B cell (primary cell): ENCODE measurements around the gene CLIP1. TPM values are rescaled to one million over a fixed set of nuclear protein-coding genes. Genes with fewer than 3 reads are reported as not detected.
A peak's percentile ranks its signal among the peaks of the same experiment; 100 is the strongest.

Experiments used
- ATAC-seq: fragments of 200-7000 bp; cut with Tn5 transposase; one replicate; pipeline ENCODE4 v1.10.0; 2021; ENCODE audit warnings: low read depth, mild to moderate bottlenecking, moderate number of reproducible peaks, moderate library complexity
- CTCF ChIA-PET: fragments of 350-600 bp; sonication (Branson Sonifier 250); formaldehyde crosslinking; loops from one replicate; lab custom pipeline; 2021; ENCODE audit warnings: antibody characterized with exemption, inconsistent platforms; lab: Charles Lee
- POLR2A ChIA-PET: fragments of 350-600 bp; sonication (Branson Sonifier 250); formaldehyde crosslinking; loops from one replicate; lab custom pipeline; 2021; ENCODE audit warnings: antibody characterized with exemption; lab: Charles Lee
- DNase-seq: peaks from one replicate; pipeline ENCODE4 v3.0.0; 2013
- H2AFZ ChIP-seq: 2 replicates; pipeline ENCODE4 v1.6.1; 2012; ENCODE audit warnings: mild to moderate bottlenecking, low read depth, low read length; ENCODE audit not compliant: insufficient read depth, poor library complexity, severe bottlenecking
- H3K27ac ChIP-seq, 2 donors: 1 replicate in 1 of 2; 2 replicates in 1 of 2; pipeline ENCODE4 v1.5.1; 2012 to 2013; ENCODE audit warnings: low read length in 2 of 2, mild to moderate bottlenecking in 2 of 2, moderate library complexity in 1 of 2
- H3K27me3 ChIP-seq, 4 experiments: fragments of 200-600 bp in 1 of 4; sonication (generic) in 1 of 4; replicated peaks in 1 of 4; 1 replicate in 2 of 4; 2 replicates in 2 of 4; pipeline versions ENCODE4 v1.6.1 to v1.7.0; 2013 to 2016; ENCODE audit warnings: low read length in 3 of 4, mild to moderate bottlenecking in 2 of 4, mixed read lengths in 1 of 4, moderate library complexity in 1 of 4; ENCODE audit not compliant: insufficient read depth in 4 of 4, control insufficient read depth in 3 of 4; ENCODE audit errors: control extremely low read depth in 1 of 4
- H3K36me3 ChIP-seq, 2 experiments: replicated peaks in 1 of 2; 1 replicate in 1 of 2; 2 replicates in 1 of 2; pipeline versions ENCODE4 v1.6.1 to v1.7.1; 2013; ENCODE audit warnings: low read length in 1 of 2; ENCODE audit not compliant: insufficient read depth in 2 of 2, control insufficient read depth in 1 of 2; ENCODE audit errors: control extremely low read depth in 1 of 2, extremely low read depth in 1 of 2
- H3K4me1 ChIP-seq, 2 donors: fragments of 200-600 bp in 1 of 2; sonication (generic) in 1 of 2; 1 replicate in 1 of 2; 2 replicates in 1 of 2; pipeline versions ENCODE4 v1.5.1 to v1.6.1; 2013 to 2017; ENCODE audit warnings: low read length in 2 of 2; ENCODE audit not compliant: control insufficient read depth in 2 of 2, insufficient read depth in 2 of 2
- H3K4me2 ChIP-seq: replicated peaks from 2 replicates; pipeline ENCODE3; 2012; ENCODE audit warnings: mild to moderate bottlenecking, low read depth, low read length; ENCODE audit not compliant: poor library complexity, severe bottlenecking
- H3K4me3 ChIP-seq, 5 experiments: fragments of 200-600 bp in 1 of 5; sonication (generic) in 1 of 5; 1 replicate in 3 of 5; 2 replicates in 2 of 5; pipeline versions ENCODE4 v1.5.1 to v1.7.0; 2011 to 2016; ENCODE audit warnings: low read length in 4 of 5, mild to moderate bottlenecking in 4 of 5, low read depth in 2 of 5, control low read depth in 1 of 5, moderate library complexity in 1 of 5; ENCODE audit not compliant: insufficient read depth in 1 of 5; ENCODE audit errors: control extremely low read depth in 1 of 5, extremely low read depth in 1 of 5
- H3K79me2 ChIP-seq: fragments of 200-600 bp; sonication (generic); one replicate; pipeline ENCODE4 v1.6.0; 2016; ENCODE audit warnings: low read length; ENCODE audit not compliant: control insufficient read depth, insufficient read depth
- H3K9ac ChIP-seq: fragments of 200-600 bp; sonication (generic); 2 replicates; pipeline ENCODE4 v1.6.1; 2017; ENCODE audit warnings: mild to moderate bottlenecking, low read length, moderate library complexity
- H3K9me3 ChIP-seq, 3 donors: one replicate each; pipeline versions ENCODE4 v1.6.1 to v1.7.1; 2013; ENCODE audit warnings: low read length in 2 of 3; ENCODE audit not compliant: control insufficient read depth in 2 of 3, insufficient read depth in 1 of 3; ENCODE audit errors: control extremely low read depth in 1 of 3
- H4K20me1 ChIP-seq: 2 replicates; pipeline ENCODE4 v1.6.0; 2012; ENCODE audit warnings: mild to moderate bottlenecking, low read length; ENCODE audit not compliant: insufficient read depth, control insufficient read depth, poor library complexity, severe bottlenecking
- H3K27ac Mint-ChIP-seq: one replicate; pipeline ENCODE4 v1.8.0; 2021; ENCODE audit warnings: mixed read lengths
- H3K27me3 Mint-ChIP-seq: one replicate; pipeline ENCODE4 v1.8.0; 2021; ENCODE audit warnings: mixed read lengths
- H3K4me1 Mint-ChIP-seq: one replicate; pipeline ENCODE4 v1.8.0; 2021; ENCODE audit warnings: mixed read lengths
- H3K4me3 Mint-ChIP-seq: one replicate; pipeline ENCODE4 v1.8.0; 2021; ENCODE audit warnings: mixed read lengths
- H3K9me3 Mint-ChIP-seq: one replicate; pipeline ENCODE4 v1.8.0; 2022; ENCODE audit warnings: mixed read lengths; ENCODE audit not compliant: insufficient read depth
- CTCF ChIP-seq: fragments of 200-600 bp; IDR thresholded peaks from one replicate; pipeline ENCODE4 v1.8.0; 2022; ENCODE audit warnings: antibody characterized with exemption, mild to moderate bottlenecking
- EZH2 ChIP-seq: IDR thresholded peaks from 2 replicates; pipeline ENCODE4 v1.6.1; 2012; ENCODE audit warnings: borderline replicate concordance, low read depth, mild to moderate bottlenecking, moderate library complexity, low read length; ENCODE audit not compliant: insufficient read depth, poor library complexity, severe bottlenecking
- WGBS: methylation state at CpG from one replicate; pipeline ENCODE4 v1.1.5; 2013; ENCODE audit warnings: missing lambda C conversion rate; ENCODE audit not compliant: insufficient coverage; 5-methylcytosine and 5-hydroxymethylcytosine counted together
- intact Hi-C: fragments of 100-400 bp; cut with micrococcal nuclease; formaldehyde crosslinking; loops from one replicate; pipeline ENCODE4 v1.10.0; 2022
- polyA plus RNA-seq: library from polyadenylated mRNA; depleted of rRNA; stranded (reverse); fragments of >200 nt; gene quantifications from 2 replicates; pipeline ENCODE4 v1.2.3, GENCODE V29; 2012
- total RNA-seq, 2 donors: library from RNA; stranded (reverse); fragments of 120-200 nt in 1 of 2; gene quantifications; 1 replicate in 1 of 2; 2 replicates in 1 of 2; pipeline versions ENCODE4 v1.2.3 to v1.2.4, GENCODE V29; 2013 to 2022

CLIP1 gene
- total and polyA plus RNA-seq, 2 donors (not counting 1 experiment from before 2014, with no cell fraction given): 17.0 to 64.9 TPM

- H3K4me1 Mint-ChIP-seq: peaks cover 40% of the 10 kb centered on the region
- TF ChIP-seq EZH2 (no peak), CTCF (no peak)
- H3K36me3 ChIP-seq: no peaks in the 10 kb centered on the region
- peak overlapping the region; percentile 39 for H3K9ac ChIP-seq
- H3K4me3 Mint-ChIP-seq: peak overlapping the region; percentile 67
- no peaks in the 10 kb centered on the region for H3K9me3 Mint-ChIP-seq
- CTCF ChIA-PET: interaction anchor here (0.9 to 4.1 kb wide), 6 partner anchors 9 to 58 kb away, joined by 3 to 17 read pairs (median 4); partner anchors contain the start of gene CLIP1
- H3K4me1 ChIP-seq: peaks cover 22 to 33% of the 10 kb centered on the region in 2 donors
- no peak overlapping the region for H3K4me3 ChIP-seq
- peaks cover 86% of the 10 kb centered on the region for H3K79me2 ChIP-seq
- no peaks in the 10 kb centered on the region for H4K20me1 ChIP-seq
- WGBS: 78% methylated on average over 1 of the region's 4 CpGs
- intact Hi-C loops: loop anchor here (1.0 kb wide), 1 partner anchor 8 kb away; no protein-coding TSS in a partner anchor
- POLR2A ChIA-PET: interaction anchor here (1.4 kb wide), 2 partner anchors 8 to 13 kb away, joined by 4 to 6 read pairs; no protein-coding TSS in a partner anchor
- ATAC-seq (no peak), DNase-seq (no peak)
- H3K9me3 ChIP-seq: no peaks in the 10 kb centered on the region
- no peaks in the 10 kb centered on the region for H3K27me3 ChIP-seq
- peak overlapping the region; percentile 3 for H2AFZ ChIP-seq
- peak overlapping the region; percentile 24 to 43 for H3K27ac ChIP-seq
- no peaks in the 10 kb centered on the region for H3K27me3 Mint-ChIP-seq
- H3K27ac Mint-ChIP-seq: peak overlapping the region; percentile 39
- peak overlapping the region; percentile 46 for H3K4me2 ChIP-seq
These were observed 9.5 kb downstream of the CLIP1 start for GRCh38 chr12:122412851-122413433.

GRCh38 chr12:122411537-122411936 is 10.9 kb downstream of the CLIP1 start:
- WGBS: no CpG with 5 or more reads among the region's 3 CpGs
- CTCF ChIA-PET: interaction anchor here (1.3 to 1.5 kb wide), 2 partner anchors 10 to 12 kb away, joined by 6 to 7 read pairs; partner anchors contain the start of gene CLIP1
- intact Hi-C loops: no loop called here
- peaks cover 42% of the 10 kb centered on the region for H3K4me1 Mint-ChIP-seq
- no peak overlapping the region for H3K4me3 ChIP-seq
- POLR2A ChIA-PET: interaction anchor here (1.4 kb wide), 1 partner anchor 10 kb away, joined by 6 read pairs; no protein-coding TSS in a partner anchor
- no peak overlapping the region for H3K4me2 ChIP-seq
- H3K36me3 ChIP-seq: no peaks in the 10 kb centered on the region
- peak overlapping the region; percentile 59 for H3K27ac Mint-ChIP-seq
- peaks cover 22 to 26% of the 10 kb centered on the region in 2 donors for H3K4me1 ChIP-seq
- H3K27me3 ChIP-seq: no peaks in the 10 kb centered on the region
- H3K4me3 Mint-ChIP-seq: peak overlapping the region; percentile 23
- DNase-seq: no peak
- H2AFZ ChIP-seq: no peak overlapping the region
- TF ChIP-seq CTCF: no peak
- no peak for TF ChIP-seq EZH2
- H3K27me3 Mint-ChIP-seq: no peaks in the 10 kb centered on the region
- no peak for ATAC-seq
- no peak overlapping the region for H3K9ac ChIP-seq
- H3K79me2 ChIP-seq: peaks cover 73% of the 10 kb centered on the region
- H3K27ac ChIP-seq: no peak overlapping the region
- no peaks in the 10 kb centered on the region for H4K20me1 ChIP-seq
- H3K9me3 Mint-ChIP-seq: no peaks in the 10 kb centered on the region
- H3K9me3 ChIP-seq: no peaks in the 10 kb centered on the region
